Astrocyte (in vitro differentiated cells and primary cell): Measurements from ENCODE around the gene OCIAD1.

Experiments
- CTCF ChIP-seq: IDR thresholded peaks from 2 replicates; pipeline ENCODE4 v1.5.1; 2011; ENCODE audit warnings: low read depth, mild to moderate bottlenecking, inconsistent platforms, low read length, moderate library complexity; ENCODE audit not compliant: insufficient read depth
- EZH2 ChIP-seq: IDR thresholded peaks from 2 replicates; pipeline ENCODE4 v1.6.1; 2012; ENCODE audit warnings: mild to moderate bottlenecking, low read length, inconsistent platforms; ENCODE audit not compliant: insufficient read depth

- no peak for TF ChIP-seq CTCF
- TF ChIP-seq EZH2, result no peak
Observed at GRCh38 chr4:48863728-48864127, 32.8 kb downstream of the OCIAD1 start.
